Activated CD4-positive, alpha-beta T cell treated with anti-CD3 and anti-CD28 coated beads, Interleukin-2, amount 50 U/mL, for 24 hours (primary cell): ENCODE results near the gene ASAH2B.

ENCODE experiments used
- DNase-seq, 2 donors: peaks; one replicate each; pipeline ENCODE4 v3.0.0-alpha.2; 2020; ENCODE audit warnings: low read depth in 1 of 2, low spot score in 1 of 2

Gene ASAH2B

GRCh38 chr10:50796693-50797092 lies 57.0 kb downstream of the ASAH2B start:
- no peak for DNase-seq

DNA sequence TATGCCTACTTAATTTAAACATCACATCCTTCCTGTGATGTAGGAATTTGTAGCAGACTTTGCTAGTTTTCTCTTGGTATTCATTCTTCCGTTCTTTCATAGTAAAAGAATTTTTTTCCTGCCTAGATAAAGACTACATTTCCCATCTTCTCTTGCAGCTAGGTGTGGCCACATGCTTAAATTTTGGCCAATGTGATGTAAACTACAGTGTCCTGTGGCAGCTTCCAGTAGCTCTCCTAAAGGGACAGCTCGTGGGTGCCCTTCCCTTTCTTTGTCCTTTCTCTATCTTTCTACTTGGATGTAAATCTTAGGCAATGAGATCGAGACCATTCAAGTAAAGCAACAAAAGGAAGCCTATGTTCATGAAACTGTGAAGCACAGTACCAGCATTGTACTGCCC lies 58.6 kb downstream of the ASAH2B start:
- no peak for DNase-seq

DNA sequence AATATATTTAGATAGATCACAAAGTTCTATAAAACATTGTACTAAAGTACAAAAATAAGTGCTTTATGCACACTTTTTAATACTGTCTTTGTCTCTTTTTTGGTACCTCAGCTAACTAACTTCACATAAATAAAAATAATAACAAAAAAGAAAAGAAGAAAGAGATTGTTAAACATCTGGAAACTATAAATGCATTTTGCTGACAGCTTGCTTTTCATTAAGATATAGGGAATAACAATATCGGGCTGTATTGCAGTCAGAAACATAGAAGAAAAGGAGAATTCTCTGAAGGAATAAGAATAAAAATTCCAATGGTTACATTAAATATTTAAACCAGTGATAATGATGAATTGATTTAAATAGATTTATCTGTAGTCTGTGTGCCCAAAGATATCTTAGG lies 59.9 kb downstream of the ASAH2B start:
- no peak for DNase-seq

- no peak for DNase-seq
Measured at GRCh38 chr10:50805981-50806622, 66.4 kb downstream of the ASAH2B start.

GRCh38 chr10:50807851-50808776 lies 68.4 kb downstream of the ASAH2B start:
- no peak for DNase-seq
